Left lobe of liver (tissue), 2 donors: ENCODE data around the gene CASS4. TPM values are rescaled to one million over a fixed set of nuclear protein-coding genes. Genes with fewer than 3 reads are reported as not detected.

ENCODE experiments used
- ATAC-seq: fragments of 200-7000 bp; cut with Tn5 transposase; one replicate; pipeline ENCODE4 v1.9.1; 2020; ENCODE audit warnings: mild to moderate bottlenecking, moderate library complexity
- DNase-seq: peaks from one replicate; pipeline ENCODE4 v3.0.0-alpha.2; 2020; ENCODE audit warnings: low spot score
- total RNA-seq: library from RNA; stranded (reverse); gene quantifications from one replicate; pipeline ENCODE4 v1.2.1, GENCODE V29; 2021
- donor health status: DM: no; HTN: no; CAD: no; lungs with moderate emphysema.
- donor health status: DM: no; HTN: yes; CAD: no.

CASS4 gene
- total RNA-seq, 1 donor from 2014 or later = 0.93 TPM

DNA sequence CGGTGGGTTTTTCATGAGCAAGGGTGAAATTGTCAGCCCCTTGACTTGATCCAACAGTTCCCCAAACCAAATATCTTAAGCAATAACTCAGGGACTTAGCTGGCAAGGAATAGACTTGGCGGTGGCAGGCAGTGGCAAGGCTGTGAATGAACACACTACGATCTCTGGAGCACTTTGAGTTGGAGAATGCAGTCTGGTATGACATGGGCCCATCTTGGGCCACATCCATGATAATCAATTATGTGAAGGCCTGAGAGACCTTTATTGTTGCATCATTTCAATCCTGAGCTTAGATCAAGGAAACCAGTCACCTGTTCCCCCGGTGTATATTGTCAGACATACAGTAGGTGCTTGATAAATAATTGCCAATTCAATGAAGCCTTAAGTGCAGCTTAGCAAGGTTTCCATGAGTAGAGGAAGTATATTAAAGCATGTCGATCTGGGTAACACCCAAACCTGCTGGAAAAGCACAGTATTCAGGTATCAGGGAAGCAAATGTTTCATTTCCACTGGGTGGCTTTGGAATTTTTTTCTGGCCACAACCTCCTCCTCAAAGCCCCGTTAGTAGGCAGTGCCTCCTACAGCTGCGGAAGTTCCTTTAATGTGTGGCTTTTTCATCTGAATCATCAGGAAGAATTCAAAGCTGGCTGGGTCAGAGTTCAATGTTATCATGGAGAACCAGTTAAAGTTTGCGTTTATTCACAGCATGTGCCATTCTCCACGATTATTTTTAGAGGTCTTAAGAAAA is 10.2 kb downstream of the CASS4 start:
- DNase-seq = no peak
- no peak for ATAC-seq

DNA sequence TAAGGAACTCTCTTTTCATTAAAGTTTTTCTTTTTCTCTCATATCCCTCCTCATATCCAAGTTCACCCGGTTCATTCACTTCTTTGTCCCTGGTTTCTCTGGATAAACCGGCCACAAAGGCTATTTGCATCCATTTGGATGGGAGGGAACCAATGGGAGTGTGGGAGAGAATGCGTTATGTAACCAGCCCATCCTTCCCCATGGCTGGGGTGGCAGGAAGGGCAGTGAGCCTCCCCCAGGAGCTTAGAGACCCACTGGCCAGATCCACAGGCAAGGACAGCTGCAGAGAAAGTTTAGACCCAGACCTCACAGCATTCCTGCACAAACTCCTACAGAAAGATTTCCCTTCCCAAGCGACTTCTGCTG is 10.7 kb downstream of the CASS4 start:
- no peak for ATAC-seq
- DNase-seq = no peak

DNA sequence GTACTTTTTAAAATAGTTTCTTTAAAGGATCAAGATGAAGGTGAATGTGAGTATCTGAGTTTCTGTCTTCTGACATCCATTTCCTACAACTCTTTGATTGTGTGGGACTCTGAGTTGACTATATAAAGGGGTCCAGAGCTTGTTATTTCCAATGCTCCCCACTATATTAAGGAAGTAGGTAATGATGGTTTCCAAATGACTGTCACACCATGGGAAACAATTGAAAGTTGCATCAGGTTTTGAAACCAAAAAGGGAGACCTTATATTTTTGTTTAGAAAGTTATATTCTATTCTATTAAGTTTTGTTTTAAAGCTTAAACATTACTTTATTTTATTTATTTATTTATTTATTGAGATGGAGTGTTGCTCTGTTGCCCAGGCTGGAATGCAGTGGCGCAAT is 11.2 kb downstream of the CASS4 start:
- ATAC-seq (no peak), DNase-seq (no peak)

DNA sequence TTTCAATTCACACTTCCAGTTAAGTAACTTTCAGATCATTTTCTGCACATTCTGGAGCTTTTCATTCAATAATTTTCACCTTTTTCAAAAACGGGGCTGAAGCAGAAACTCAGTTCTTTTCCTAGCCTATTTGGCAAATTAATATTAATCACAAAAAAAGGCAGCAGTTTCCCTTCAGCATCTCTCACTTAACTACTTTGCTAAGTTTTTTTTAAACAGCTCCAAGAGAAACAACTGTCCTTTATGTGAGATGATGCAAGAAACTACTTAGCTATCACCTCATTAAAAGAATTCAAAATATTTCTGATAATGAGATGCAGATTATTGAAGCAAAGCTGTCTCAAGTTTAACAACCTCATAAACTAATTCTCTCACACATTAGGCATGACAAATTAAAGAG is 11.8 kb downstream of the CASS4 start:
- ATAC-seq (no peak), DNase-seq (no peak)

DNA sequence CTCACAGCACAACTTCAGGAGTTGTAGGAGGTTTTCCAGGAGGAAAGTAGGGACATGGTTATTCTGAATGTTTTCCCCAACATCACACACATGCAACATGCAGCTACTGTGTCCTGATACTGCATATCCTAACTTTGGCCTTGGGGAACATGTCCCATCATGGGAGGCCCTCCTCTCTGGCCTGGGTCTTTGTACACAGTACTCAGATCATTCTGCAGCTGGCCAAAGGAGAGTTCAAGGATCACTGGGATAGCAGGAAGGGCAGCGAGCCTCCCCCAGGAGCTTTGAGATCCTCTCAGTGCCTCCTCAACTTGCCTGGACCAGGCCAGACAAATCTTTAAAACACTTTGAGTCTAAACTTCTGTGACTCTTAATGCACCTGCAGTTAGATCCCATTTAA is 12.9 kb downstream of the CASS4 start:
- no peak for ATAC-seq
- no peak for DNase-seq

DNA sequence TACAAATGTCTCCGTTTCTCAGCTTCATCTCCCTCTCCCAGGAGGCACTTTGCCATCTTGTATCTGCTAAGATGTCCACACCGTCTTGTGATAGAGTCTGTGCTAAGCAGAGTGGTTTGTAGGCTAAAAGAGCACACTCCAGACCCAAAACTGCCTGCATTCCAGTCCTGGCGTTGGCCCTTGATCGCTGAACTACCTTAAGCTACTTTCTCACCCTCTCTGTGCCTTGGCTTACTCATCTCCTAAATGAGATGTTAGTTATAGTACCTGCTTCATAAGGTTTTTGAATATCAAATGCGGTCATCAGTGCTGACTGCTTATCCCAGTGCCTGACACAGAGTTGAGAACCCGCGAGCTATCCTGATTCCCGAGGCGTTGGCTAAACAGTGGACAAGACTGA is 14.0 kb downstream of the CASS4 start:
- DNase-seq (no peak), ATAC-seq (no peak)

DNA sequence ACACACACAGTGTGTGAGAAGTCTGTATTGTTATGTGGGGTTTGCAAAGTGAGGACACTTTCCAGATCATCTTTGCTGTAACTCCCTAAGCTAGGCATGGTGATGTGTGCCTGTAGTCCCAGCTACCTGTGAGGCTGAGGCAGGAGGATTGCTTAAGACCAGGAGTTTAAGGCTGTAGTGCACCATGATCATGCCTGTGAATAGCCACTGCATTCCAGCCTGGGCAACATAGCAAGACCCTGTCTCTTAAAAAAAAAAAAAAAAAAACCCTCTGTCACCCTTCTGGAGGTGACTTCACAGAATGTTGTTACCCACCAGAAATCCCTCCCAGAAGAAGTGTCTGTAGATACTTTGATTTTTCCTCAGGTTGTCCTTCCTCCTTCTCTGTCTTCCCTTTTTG is 14.9 kb downstream of the CASS4 start:
- ATAC-seq (no peak), DNase-seq (no peak)

DNA sequence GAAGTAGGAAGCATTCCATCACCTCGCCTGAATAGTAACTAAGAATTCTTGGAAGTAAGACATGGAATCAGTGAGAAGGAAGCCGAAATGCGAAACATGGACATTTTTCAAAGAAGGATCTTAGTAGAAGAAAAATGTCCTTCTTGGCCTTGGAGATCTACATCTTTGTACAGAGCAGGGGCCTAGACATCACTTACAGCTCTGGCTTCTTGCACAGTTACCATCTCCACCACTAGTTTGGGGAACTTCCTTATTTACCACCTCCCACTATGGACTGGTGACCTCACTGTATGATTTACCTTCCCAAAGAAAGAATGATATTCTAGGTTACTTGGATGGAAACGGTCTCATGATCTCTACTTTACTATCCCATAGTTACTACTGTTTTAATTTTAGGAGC is 15.7 kb downstream of the CASS4 start:
- ATAC-seq = no peak

DNA sequence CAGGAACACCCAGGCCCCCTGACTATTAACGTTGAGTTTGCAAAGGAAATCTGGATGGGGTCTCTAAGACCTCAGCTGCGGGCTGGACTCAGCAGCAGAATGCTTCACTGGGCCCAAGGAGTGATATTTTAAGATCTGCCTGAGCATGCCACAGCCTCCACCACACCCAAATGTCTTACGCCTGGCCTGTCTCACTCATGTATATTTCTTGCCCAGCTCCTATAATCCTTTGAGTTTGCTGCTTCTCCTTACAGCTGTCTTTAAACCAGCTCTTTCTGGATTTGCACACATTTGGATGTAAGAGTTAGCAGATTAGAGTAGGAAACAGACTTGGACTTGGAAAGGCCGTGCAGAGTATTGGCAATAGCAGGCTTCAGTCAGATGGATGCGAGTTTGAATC is 16.4 kb downstream of the CASS4 start:
- DNase-seq = peak; percentile 27
- no peak for ATAC-seq

More for the DNA sequence above, 15.7 kb downstream of the CASS4 start:
- DNase-seq = no peak

DNA sequence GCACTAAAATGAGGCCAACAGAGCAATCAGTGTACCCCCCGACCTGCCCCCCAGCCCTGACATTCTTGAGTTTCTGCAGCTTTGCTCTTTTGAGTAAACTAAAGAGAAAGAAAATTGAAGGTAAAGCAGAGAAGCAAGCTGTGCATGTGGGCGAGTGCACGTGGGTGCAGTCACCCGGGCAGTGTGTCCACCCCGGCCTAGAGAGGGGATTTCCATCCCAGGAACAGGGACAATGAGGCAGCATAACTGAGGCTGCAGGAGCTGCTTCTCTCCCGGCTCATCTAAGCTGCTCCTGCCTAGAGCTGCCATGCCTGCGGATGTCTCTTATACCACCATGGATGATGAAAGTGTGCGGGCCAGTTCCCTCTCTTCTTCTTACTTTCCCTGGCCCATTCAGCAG is 16.8 kb downstream of the CASS4 start:
- DNase-seq (peak; percentile 33), ATAC-seq (no peak)

DNA sequence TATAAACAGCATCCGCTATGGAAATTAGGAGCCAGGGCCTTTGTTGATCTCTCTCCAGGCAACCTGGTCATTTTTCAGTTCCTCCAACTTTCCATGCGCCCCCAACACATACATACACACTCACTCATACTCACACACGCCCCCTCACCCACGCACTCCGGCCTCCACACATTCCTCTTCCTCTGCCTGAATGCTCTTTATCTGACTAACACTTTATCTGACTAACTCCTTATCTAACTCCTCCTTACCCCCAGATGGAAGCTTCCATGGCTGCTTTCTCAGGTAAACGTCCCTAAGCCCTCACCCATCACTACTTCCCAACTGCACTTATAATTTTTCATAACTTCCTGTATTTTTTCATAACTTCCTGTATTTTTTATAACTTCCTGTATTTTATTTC is 17.4 kb downstream of the CASS4 start:
- ATAC-seq (no peak), DNase-seq (peak; percentile 28)

DNA sequence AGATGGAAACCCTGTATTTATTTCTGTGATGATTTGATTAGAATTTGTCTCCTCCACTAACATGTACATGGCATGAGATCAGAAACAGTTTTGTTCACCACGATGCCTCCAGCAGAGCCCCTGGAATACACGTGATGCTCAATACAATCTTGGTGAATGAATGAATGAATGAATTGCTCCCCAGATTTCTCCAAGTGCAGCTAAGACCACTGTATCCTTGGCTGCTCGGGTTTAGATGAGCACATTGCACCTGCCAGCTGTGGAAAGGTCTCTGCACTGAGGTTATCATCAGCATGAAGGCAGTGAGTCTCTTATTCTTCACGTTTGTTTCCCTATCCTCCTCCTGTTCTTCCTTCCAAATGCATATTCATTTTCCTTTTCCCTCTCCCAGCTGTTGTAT is 17.9 kb downstream of the CASS4 start:
- no peak for DNase-seq
- no peak for ATAC-seq

DNA sequence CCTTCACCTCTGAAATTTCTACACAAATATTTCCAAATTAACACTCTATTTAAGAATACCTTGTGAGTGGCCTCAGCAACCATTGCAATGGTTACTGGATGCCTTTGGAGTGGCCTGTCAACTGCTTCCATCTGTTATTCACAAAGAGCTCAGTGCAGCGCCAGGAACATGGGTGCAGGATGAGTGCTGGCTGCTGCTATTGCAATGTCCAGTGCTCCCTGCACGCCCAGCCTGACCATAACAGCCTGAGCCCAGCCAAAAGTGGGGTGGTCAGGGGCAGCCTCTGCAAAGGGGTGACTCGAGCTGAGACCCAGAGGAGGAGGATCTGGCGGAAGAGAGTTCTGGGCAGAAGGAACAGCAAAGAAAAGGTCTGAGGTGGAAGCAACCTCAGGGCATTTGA is 18.4 kb downstream of the CASS4 start:
- ATAC-seq (no peak), DNase-seq (no peak)

DNA sequence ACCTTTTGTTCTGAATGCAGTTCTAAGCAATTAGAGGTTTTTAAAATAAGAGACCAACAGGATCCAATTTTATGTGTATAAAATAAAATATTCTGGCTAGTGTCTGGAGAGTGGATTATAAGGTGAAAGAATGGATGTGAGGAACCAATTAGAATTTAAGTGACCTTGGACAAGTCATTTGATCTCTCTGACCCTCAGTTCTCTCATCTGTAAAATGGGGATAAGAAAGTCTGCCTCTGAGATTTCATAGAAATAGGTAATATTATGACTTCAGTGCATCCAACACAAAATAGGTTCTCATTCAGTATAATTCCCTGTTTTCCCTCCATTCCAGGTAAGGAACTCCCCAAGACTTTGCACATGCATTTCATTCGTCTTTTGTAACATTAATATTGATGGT is 18.9 kb downstream of the CASS4 start:
- no peak for ATAC-seq

DNA sequence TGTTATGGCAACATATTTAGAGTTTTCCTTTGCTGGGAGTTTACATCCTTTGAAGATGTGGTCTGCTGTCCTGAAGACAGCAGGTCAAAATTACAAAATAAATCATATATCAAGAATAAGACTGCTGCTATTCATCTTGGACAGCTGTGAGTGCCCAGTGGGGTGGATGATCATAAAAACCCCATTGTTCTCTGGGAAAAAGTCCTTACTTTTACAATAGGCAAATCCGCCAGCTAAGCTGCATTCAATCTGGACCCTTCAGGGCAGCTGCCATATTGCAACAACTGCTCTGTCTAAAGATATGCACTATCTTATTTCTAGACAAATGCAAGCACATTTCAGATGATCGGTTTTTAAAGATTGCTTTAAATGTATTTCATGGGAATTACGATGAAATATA is 19.4 kb downstream of the CASS4 start:
- DNase-seq = no peak
- ATAC-seq = no peak

More for the DNA sequence above, 18.9 kb downstream of the CASS4 start:
- DNase-seq = no peak

DNA sequence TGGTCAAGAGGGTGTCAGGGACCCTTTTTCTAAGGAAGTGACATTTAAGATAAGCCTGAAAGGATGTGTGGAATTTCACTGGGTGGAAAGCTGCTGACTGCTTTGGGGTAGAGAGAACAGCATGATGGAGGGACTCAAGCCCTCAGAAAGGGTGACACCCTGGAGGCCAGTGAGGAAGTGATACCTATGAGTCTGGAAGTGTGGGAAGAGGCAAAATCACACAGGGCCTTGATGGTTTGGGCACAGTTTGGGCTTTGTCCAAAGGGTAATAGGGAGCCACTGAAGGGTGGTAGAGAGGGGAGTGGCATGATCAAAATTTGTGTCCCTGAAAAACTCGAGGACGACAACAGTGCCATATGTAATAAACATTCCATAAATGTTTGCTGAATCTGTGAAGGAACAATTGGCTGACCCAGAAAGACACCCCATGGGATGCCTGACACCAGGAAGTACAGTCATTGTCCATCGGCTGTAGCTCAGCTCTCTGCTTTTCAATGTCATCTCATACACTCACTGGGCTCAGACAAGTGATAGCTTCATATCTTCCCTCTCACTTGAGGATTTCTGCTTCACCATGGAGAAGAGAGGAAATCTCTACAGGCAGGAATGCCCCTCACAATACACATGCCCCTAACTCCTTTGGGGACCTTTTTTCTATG is 21.3 kb downstream of the CASS4 start:
- DNase-seq (no peak), ATAC-seq (no peak)

DNA sequence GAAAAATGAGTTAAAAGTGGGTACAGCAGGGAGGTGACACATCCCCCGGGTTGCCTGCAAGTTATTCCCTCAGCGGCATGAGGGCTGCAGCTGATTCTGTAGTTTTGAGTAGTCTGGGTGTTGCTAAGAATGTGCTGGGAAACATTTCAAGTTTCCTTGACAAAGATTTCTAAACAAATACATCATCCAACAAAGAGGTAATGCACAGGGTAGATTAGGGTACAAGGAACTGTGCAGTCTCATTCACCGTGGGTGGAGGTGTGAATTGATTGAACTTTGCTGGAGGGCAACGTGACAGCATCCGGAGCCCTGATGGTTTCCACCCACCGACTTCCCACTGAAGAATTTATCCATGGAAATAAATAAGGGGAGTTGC is 21.8 kb downstream of the CASS4 start:
- no peak for ATAC-seq
- no peak for DNase-seq

DNA sequence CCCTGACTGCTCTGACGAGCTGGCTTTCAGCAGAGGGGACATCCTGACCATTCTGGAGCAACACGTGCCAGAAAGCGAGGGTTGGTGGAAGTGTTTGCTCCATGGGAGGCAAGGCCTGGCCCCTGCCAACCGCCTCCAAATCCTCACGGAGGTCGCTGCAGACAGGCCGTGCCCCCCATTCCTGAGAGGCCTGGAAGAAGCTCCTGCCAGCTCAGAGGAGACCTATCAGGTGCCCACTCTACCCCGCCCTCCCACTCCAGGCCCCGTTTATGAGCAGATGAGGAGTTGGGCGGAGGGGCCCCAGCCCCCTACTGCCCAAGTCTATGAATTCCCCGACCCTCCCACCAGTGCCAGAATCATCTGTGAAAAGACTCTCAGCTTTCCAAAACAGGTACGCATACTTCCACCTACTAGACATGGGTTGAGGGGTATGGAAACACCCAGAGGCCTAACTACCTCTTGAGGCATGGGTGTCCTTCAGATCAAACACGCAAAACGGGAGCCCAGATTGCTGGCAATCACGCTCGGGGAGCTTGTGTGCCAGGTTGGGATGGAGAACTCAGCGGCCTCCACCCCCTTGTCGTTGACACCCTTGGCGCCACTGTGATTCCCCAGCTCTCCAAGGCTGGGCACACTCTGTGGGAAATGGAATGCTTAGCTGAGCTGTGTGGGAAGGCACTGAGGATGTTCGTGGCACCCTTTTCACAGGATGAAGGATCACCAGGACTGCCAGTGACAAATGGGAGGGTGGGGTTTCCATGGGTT is 25.3 kb downstream of the CASS4 start:
- DNase-seq = peak; percentile 19

DNA sequence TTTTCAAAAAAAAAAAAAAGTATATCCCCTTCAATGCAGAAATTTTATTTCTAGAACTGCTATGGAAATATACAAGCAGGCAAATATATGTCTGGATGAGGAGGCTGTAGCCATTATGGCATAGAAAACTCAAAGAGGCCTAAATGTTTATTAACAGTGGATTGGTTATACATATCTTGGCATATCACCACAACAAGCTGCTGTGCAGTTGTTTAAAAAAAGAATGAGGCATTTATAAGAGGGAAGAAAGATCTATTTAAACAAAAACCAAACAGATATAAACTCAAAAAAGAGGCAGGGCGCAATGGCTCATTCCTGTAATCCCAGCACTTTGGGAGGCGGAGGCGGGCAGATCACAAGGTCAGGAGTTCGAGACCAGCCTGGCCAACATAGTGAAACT is 26.2 kb downstream of the CASS4 start:
- no peak for DNase-seq
- ATAC-seq = no peak

More for the DNA sequence above, 25.3 kb downstream of the CASS4 start:
- no peak for ATAC-seq

DNA sequence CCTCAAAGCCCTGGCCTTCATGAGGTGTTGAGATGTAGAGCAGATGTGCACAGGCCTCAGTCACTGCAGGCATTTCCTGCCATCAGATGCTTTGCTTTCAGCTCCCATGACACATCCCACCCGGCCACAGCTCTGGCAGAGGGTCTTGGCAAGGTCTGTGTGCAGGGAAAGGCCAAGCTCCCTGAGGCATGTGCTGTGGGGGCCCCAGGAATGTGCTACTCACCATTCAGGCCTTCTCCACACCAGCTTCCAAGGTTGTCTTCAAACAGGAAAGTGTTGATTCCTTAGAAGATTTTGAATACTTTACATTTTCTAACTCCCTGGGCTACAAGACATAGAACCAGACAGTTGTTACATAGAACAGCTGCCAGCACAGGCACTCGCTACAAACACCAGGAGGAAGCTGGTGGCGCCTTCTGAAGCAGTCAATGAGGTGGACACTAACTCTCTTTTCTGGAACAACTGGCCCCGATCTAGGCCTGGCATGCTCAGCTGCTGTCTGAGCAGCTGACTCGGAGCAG is 27.8 kb downstream of the CASS4 start:
- DNase-seq = peak; percentile 39

DNA sequence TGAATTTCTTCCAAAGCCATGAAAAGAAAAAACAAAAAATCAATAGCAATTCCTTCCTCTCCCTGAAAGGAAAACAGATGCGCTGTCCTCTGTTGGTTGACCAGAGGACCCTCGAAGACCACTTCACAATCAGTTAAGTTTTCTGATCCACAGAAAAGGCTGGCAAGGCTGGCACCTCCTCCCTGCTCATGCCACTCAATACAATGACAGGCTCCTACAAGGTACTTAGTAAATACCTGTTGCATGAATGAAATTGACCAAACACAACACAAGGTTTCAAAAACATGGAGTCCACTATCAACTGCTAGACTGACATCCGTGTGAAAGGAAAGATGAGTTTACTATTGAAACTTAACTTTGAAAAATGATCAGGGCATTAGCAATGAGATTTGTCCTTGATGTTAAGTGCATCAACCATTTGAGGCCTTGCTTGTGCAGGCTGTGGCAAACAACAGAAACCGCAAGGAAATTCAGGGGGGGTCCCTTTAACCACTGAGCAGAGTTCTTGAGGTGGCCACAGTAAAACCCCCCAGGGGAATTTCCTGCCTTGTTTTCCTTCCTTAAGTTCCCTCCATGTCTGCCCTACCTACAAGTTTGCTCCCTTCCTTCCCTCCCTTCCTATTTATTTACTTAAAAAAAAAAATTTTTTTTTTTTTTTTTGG is 28.4 kb downstream of the CASS4 start:
- peak; percentile 18 for DNase-seq
- ATAC-seq = no peak

More for the DNA sequence above, 27.8 kb downstream of the CASS4 start:
- ATAC-seq = no peak
